Natural killer cell treated with Interleukin-12 subunit alpha and Interleukin-12 subunit beta and Interleukin-15 and Interleukin-18, amount 100 ng/mL, for 72 hours (primary cell): Measurements from ENCODE around the gene SPOCK1. TPM values are rescaled to one million over a fixed set of nuclear protein-coding genes. Genes with fewer than 3 reads are reported as not detected.

Experiments
- ATAC-seq, 2 donors: fragments of 150-1000 bp; cut with Tn5 transposase in 1 of 2; sonication (Bioruptor Pico), chemical (Tn5 transposase) in 1 of 2; 2 replicates each; pipeline ENCODE4 v1.10.0; 2021
- DNase-seq: peaks from one replicate; pipeline ENCODE4 v3.0.0; 2022; ENCODE audit warnings: low spot score
- H3K27ac Mint-ChIP-seq, 2 donors: 1 replicate in 1 of 2; 2 replicates in 1 of 2; pipeline ENCODE4 v1.8.0; 2022; ENCODE audit warnings: mixed read lengths in 2 of 2, mild to moderate bottlenecking in 1 of 2, moderate library complexity in 1 of 2
- H3K27me3 Mint-ChIP-seq, 2 donors: 1 replicate in 1 of 2; 2 replicates in 1 of 2; pipeline ENCODE4 v1.8.0; 2022; ENCODE audit warnings: mixed read lengths in 2 of 2
- H3K36me3 Mint-ChIP-seq: one replicate; pipeline ENCODE4 v1.8.0; 2022; ENCODE audit warnings: mixed read lengths
- H3K4me1 Mint-ChIP-seq, 2 donors: 1 replicate in 1 of 2; 2 replicates in 1 of 2; pipeline ENCODE4 v1.8.0; 2022; ENCODE audit warnings: low read depth in 2 of 2, mixed read lengths in 2 of 2, mild to moderate bottlenecking in 1 of 2
- H3K4me3 Mint-ChIP-seq: one replicate; pipeline ENCODE4 v1.8.0; 2022; ENCODE audit warnings: mixed read lengths
- H3K9me3 Mint-ChIP-seq: 2 replicates; pipeline ENCODE4 v1.8.0; 2022; ENCODE audit warnings: mixed read lengths
- total RNA-seq, 2 donors: library from RNA; stranded (reverse); gene quantifications; one replicate each; pipeline ENCODE4 v1.2.3, GENCODE V29; 2022

Gene SPOCK1
- total RNA-seq, 2 donors from 2014 or later = not detected

DNA sequence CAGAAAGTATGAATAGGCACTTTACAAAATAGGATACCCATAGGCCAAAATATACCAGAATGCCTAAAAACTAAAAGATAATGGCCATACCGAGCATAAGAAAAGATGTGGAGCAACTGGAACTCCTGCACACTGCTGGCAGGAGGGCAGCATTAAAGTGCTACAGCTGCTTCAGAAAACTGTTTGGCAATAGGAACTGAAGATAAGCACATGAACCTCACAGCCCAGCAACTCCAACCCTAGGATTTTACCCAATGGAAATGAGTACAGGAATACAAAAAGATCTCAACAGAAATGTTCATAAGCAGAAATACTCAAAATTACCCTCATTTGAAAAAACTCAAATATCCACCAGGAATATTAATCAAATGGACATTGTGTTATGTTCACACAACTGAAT is 209.3 kb downstream of the SPOCK1 start:
- no peak overlapping the region for H3K4me3 Mint-ChIP-seq
- no peak for ATAC-seq
- no peaks in the 10 kb centered on the region for H3K4me1 Mint-ChIP-seq
- DNase-seq = no peak
- no peak overlapping the region for H3K27ac Mint-ChIP-seq
- no peaks in the 10 kb centered on the region for H3K36me3 Mint-ChIP-seq
- no peaks in the 10 kb centered on the region for H3K9me3 Mint-ChIP-seq
- peaks cover 11 to 13% of the 10 kb centered on the region in 2 donors for H3K27me3 Mint-ChIP-seq

DNA sequence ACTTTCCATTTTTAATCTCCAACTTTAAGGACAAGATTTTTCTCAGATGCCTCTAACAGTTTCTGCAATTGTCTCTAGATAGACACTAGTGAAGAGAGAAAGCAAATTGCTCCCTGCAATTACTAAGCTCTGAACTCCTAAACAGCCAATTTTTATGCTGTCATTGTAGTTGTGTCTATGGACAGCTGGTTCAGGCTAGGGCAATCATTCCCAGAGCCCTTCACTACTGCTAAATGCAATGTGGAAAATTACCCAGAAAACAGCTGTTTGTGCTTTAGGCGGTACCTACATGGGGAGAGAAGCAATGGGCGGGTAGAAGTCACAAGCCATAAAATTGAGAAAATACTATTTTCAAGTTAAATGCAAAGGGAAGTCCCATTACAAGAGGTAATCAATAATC is 211.6 kb downstream of the SPOCK1 start:
- Mint-ChIP-seq H3K27ac (no peak overlapping the region), H3K9me3 (no peaks in the 10 kb centered on the region), H3K4me3 (no peak overlapping the region), H3K36me3 (no peaks in the 10 kb centered on the region), H3K27me3 (peaks cover 9 to 11% of the 10 kb centered on the region in 2 donors), H3K4me1 (no peaks in the 10 kb centered on the region)
- DNase-seq = no peak
- ATAC-seq = no peak

DNA sequence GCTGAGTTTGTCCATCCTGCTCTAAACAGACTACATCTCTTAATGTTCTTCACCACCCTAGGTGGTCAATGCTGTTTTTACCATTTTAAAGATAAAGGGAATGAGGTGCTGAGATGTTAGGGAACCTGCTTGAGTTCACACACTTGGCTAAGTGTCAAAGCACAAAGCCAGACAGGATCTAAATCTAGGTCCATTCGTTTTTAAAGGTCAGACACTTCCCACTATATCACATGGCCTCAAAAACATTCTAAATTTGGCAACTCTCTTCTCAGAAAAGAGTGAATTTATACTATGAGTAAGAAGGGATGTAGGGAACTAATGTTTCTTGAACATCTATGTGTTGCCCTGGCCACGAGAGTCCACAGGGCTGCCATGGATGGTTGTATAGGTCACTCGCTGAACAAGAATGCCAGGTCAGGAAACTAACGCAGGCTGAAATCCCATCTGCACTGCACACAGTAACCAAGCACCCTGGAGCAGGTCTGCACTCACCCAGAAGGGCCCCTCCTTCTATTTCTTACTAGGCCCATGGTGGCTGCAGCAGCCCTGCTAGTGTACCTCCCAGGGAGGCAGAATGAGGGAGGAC is 213.0 kb downstream of the SPOCK1 start:
- peaks cover 9 to 11% of the 10 kb centered on the region in 2 donors for H3K27me3 Mint-ChIP-seq
- no peak for ATAC-seq
- H3K9me3 Mint-ChIP-seq = no peaks in the 10 kb centered on the region
- H3K36me3 Mint-ChIP-seq = no peaks in the 10 kb centered on the region
- H3K4me3 Mint-ChIP-seq = no peak overlapping the region
- no peak overlapping the region for H3K27ac Mint-ChIP-seq
- no peak for DNase-seq
- H3K4me1 Mint-ChIP-seq = no peaks in the 10 kb centered on the region

DNA sequence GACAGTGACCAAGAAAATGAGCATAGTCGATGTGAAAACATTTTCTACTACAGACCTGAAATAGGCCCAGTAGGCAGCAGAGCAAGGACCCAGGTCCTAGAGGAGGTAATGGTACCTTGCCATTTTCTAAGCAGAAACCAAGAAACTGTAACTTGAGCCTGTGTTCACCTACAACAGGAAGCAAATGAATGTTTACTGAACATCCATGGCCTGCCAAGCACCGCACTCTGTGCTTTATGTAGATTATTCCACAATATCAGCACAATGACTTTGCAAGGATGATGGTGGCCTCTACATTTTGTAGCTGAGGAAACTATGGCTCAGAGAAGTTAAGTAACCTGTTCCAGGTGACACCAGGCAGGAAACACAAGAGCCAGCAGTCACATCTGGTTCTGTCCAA is 215.3 kb downstream of the SPOCK1 start:
- no peak for ATAC-seq
- H3K36me3 Mint-ChIP-seq = no peaks in the 10 kb centered on the region

DNA sequence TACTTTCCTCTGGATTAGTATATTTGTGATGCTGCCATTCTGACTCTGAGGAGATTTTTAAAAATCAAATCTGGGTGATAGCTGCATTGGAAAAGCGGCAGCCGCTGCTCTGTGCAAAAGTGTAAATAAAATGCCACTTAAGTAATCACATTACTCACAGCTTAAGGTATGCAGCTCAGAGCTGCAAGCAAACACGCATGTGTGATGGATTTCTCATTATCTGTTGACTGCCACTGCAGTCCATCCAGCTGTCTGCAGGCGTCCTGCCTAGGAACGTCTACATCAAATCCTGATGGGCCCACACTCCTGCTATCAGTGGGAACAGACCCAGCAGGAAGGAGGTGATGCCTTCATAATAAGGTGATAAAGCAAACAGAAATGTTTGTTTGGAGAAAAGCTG is 216.9 kb downstream of the SPOCK1 start:
- Mint-ChIP-seq H3K27ac (no peak overlapping the region), H3K36me3 (no peaks in the 10 kb centered on the region), H3K27me3 (peaks cover 0 to 2% of the 10 kb centered on the region in 2 donors), H3K4me1 (no peaks in the 10 kb centered on the region), H3K4me3 (no peak overlapping the region), H3K9me3 (no peaks in the 10 kb centered on the region)
- DNase-seq (no peak), ATAC-seq (no peak)

More for the DNA sequence above, 215.3 kb downstream of the SPOCK1 start:
- H3K9me3 Mint-ChIP-seq = no peaks in the 10 kb centered on the region
- no peaks in the 10 kb centered on the region for H3K4me1 Mint-ChIP-seq
- no peak for DNase-seq
- peaks cover 0 to 4% of the 10 kb centered on the region in 2 donors for H3K27me3 Mint-ChIP-seq
- no peak overlapping the region for H3K27ac Mint-ChIP-seq
- no peak overlapping the region for H3K4me3 Mint-ChIP-seq

DNA sequence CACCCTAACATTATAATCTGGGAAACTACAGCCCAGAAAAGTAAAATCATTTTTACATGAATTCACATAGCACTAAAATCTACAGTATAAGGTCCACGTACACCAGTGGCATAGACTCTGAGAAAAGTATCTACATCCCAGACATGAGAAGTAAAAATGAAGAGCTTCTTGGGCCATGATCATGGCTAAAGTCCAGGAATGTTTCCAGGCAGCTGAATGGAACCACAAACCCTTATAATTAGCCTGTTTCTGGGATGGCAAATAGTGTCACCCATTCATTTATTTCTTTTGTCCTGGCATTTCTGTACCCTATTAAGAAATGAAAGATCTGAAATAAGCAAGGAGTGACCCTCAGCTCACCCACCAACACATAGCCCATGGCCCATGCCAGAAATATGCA is 217.9 kb downstream of the SPOCK1 start:
- Mint-ChIP-seq H3K4me3 (no peak overlapping the region), H3K27me3 (peaks cover 0 to 1% of the 10 kb centered on the region in 2 donors), H3K9me3 (no peaks in the 10 kb centered on the region), H3K36me3 (no peaks in the 10 kb centered on the region), H3K27ac (no peak overlapping the region), H3K4me1 (no peaks in the 10 kb centered on the region)
- ATAC-seq = no peak
- no peak for DNase-seq

DNA sequence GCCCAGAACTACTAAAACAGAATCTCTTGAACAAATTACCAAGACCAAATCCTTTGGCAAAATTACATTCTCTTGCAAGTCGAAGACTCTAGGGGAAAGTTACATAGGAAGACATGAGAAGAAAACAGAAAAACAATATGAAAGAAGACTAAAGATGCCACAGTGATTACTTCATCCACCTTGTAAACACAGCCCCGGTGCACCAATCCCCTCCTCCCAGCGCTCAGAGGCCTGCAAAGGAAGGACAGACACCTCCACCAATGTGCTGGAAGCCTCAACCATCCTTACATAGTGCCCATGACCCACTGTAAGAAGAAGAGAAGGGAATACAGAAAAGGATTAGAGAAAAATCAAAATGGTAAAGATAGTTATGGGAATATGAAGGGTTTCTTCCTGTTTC is 218.5 kb downstream of the SPOCK1 start:
- Mint-ChIP-seq H3K36me3 (no peaks in the 10 kb centered on the region), H3K4me1 (no peaks in the 10 kb centered on the region), H3K27me3 (peaks cover 0 to 5% of the 10 kb centered on the region in 2 donors), H3K9me3 (no peaks in the 10 kb centered on the region), H3K4me3 (no peak overlapping the region), H3K27ac (no peak overlapping the region)
- DNase-seq = no peak
- ATAC-seq = no peak

DNA sequence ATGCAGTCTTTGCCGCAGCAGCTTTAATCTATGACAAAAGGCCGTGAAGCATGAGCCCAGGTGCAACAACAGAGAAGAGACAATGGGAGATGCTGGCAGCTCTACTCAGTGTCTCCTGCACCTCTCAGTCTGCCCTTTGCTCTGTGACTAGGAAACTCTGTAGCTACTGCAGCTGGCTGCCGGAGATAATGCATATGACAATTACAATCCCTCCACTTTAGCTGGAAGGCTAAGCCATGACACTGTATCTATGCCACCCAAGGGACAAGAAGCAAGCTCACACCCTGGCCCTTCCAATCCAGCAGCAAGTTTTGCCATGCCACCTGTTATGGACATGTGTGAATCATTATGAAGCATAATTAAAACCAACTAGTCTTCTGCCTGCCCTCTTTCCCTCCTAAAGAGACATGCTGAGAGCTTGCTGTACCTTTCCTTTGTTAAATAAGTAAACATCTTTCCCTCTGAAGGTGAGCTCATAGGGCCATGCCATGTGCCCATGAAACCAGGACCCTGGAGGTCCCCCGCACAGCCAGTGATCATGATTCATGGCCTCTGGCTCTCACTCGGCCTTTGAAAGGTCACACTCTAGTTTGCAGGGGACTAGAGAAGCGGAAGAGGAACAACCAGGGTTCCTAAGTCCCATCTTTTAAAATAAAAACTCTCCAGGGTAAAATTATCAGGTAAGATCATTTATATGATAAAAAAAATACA is 219.4 kb downstream of the SPOCK1 start:
- Mint-ChIP-seq H3K27me3 (peaks cover 0 to 5% of the 10 kb centered on the region in 2 donors), H3K9me3 (no peaks in the 10 kb centered on the region), H3K36me3 (no peaks in the 10 kb centered on the region), H3K27ac (no peak overlapping the region), H3K4me1 (no peaks in the 10 kb centered on the region), H3K4me3 (no peak overlapping the region)
- DNase-seq (no peak), ATAC-seq (no peak)

DNA sequence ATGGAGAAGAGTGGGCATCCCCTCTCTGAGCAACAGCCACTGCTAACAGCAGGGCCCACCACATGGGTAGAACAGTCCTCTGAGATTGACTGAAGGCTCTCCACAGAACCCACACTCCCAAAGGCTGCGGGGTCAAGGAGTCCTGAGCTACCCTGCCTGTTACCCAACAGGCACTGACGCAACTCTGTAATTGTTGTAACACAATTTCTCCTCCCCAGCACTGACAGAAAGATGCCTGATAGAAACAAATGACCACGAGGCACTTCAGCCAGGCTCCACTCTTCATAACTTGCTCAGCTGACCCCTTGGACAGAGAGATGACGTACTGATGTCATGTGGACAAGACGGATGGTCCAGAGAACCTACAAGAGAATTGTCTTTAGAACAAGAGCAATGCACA is 220.7 kb downstream of the SPOCK1 start:
- Mint-ChIP-seq H3K36me3 (no peaks in the 10 kb centered on the region), H3K4me1 (no peaks in the 10 kb centered on the region), H3K9me3 (no peaks in the 10 kb centered on the region), H3K27ac (no peak overlapping the region), H3K27me3 (peaks cover 0 to 5% of the 10 kb centered on the region in 2 donors), H3K4me3 (no peak overlapping the region)
- DNase-seq (no peak), ATAC-seq (no peak)

DNA sequence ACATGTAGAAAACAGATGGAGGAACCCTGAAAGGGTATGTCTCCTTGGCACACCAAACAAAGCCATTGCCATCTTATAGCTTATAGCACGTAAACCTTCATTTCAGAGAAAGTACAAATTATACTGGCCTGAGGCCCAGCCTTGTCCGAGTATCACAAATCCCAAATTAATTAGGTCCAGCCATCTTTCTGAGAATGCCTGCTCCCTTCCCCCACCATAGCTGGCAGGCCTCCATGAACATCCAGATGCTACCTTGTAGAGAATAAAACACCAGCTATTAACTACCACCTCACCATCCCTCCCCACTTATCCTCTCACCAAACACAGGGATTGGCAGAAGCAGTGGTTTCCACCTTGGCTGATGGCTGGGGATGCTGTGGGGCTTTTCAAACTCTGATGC is 224.0 kb downstream of the SPOCK1 start:
- Mint-ChIP-seq H3K27me3 (peaks cover 0 to 5% of the 10 kb centered on the region in 2 donors), H3K36me3 (no peaks in the 10 kb centered on the region), H3K9me3 (no peaks in the 10 kb centered on the region), H3K4me3 (no peak overlapping the region), H3K4me1 (no peaks in the 10 kb centered on the region), H3K27ac (no peak overlapping the region)
- ATAC-seq = no peak
- DNase-seq = no peak

DNA sequence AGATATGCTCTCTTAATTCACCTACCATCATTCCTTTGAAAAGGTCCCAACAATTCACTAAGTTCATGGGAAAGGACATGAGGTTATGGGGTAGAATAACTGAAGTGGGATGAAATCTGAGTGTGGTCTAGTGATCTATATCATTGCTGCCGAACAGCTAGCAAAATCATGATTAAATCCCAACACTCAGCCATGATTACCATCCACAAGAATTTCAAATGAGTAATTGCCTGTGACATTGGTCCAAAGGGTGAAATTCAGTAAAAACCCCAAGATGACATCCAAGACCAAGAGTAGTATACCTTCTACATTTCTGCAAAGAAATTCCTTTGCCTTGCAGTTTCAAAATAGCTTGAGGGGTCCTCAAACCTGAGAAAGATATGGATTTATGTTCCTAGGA is 225.6 kb downstream of the SPOCK1 start:
- DNase-seq = no peak
- Mint-ChIP-seq H3K4me3 (no peak overlapping the region), H3K4me1 (no peaks in the 10 kb centered on the region), H3K27me3 (peaks cover 0 to 5% of the 10 kb centered on the region in 2 donors), H3K27ac (no peak overlapping the region), H3K9me3 (no peaks in the 10 kb centered on the region), H3K36me3 (no peaks in the 10 kb centered on the region)
- no peak for ATAC-seq

DNA sequence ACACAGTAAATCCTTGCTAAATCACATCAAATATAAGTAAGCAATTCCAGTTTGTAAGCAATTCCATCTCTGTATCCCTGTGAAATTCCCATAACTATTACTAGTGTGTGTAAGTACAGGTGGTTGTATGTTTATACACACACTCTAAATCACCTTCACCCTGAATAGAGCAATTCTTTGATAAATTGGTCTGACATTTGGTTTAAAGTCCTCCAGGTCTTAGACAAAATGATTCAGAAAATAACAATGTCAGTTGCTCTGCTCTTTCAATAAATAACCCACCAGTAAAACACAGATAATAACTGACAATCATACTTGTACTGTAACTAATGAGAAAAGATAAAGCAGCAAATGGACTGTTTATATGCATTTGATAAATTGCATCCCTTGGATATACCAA is 226.3 kb downstream of the SPOCK1 start:
- Mint-ChIP-seq H3K27me3 (peaks cover 2 to 5% of the 10 kb centered on the region in 2 donors), H3K36me3 (no peaks in the 10 kb centered on the region), H3K4me3 (no peak overlapping the region), H3K4me1 (peaks cover 0 to 1% of the 10 kb centered on the region in 2 donors), H3K9me3 (no peaks in the 10 kb centered on the region), H3K27ac (no peak overlapping the region)
- no peak for ATAC-seq
- DNase-seq = no peak

DNA sequence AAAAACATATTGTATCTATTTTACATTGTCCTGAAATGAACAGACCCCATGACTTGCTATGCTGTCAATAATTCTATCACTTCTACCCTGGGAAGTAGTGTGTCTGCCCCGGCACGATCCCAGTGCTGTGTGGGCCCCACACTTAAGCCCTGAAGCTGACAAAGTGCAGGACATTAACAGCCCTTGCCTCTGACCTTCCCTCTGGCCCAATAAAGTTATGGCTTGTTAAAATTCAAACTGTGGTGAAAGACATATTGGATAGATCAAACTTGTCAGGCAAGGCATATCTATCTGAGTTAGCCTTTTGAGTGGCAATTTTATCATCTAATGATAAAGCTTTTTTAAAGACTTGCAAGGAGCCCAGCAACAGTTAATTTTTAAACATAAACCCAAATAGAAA is 229.2 kb downstream of the SPOCK1 start:
- Mint-ChIP-seq H3K4me3 (no peak overlapping the region), H3K36me3 (no peaks in the 10 kb centered on the region), H3K27me3 (peaks cover 2 to 21% of the 10 kb centered on the region in 2 donors), H3K27ac (no peak overlapping the region), H3K9me3 (no peaks in the 10 kb centered on the region), H3K4me1 (peaks cover 0 to 4% of the 10 kb centered on the region in 2 donors)
- DNase-seq = no peak
- ATAC-seq = no peak

DNA sequence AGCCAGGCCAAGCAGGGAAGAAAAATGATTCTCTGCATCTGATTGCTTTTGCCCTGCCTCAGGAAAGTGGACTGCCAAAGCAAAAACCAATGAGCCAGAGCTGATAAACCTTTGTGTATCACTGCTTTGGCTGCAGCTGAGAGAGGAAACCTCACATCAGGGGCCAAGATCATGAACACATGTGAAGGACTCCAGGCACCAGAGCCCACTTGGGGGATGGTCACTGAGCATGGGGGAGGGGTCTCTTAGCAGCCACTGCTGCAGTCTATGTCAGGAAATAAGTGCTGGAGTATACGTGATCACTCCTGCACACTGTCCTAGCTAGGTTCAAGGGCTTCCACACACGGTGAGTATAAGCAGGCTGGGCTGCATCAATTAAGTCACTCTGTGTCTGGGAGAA is 229.9 kb downstream of the SPOCK1 start:
- peaks cover 0 to 4% of the 10 kb centered on the region in 2 donors for H3K4me1 Mint-ChIP-seq
- H3K27ac Mint-ChIP-seq = no peak overlapping the region
- peaks cover 6 to 21% of the 10 kb centered on the region in 2 donors for H3K27me3 Mint-ChIP-seq
- H3K36me3 Mint-ChIP-seq = no peaks in the 10 kb centered on the region
- no peak overlapping the region for H3K4me3 Mint-ChIP-seq
- no peaks in the 10 kb centered on the region for H3K9me3 Mint-ChIP-seq
- ATAC-seq = no peak
- no peak for DNase-seq
